ENCODE results near the gene TMEM97.

Gene TMEM97

DNA sequence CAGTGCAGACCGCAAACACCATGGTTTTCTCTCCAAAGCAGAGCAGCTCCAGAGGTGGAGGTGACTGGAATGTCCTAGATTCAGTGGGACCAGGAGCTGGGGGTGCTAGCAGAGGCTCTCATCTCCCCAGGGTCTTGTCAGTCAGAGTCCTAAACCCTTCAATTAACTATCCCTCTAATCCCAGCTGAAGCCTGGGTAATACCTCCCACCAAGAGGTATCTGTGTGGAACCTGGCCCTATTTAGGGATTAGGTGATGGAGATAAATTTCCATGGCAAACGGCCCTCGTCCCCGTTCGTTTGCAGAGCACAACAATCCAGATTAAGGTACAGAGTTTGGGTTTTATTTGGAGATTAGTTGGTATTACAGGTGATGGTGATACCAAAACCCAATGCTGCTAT, 44.2 kb downstream of the TMEM97 start:
- H3K9me3 ChIP-seq (ENCODE audit: low read depth, low read length): no peaks in the 10 kb centered on the region
- H3K36me3 ChIP-seq (ENCODE audit: insufficient read depth, low read length): peaks cover 27% of the 10 kb centered on the region
- DNase-seq (ENCODE audit: low read depth, low spot score): no peak
- no peak overlapping the region for H3K9ac ChIP-seq (ENCODE audit: insufficient read length)
- H3K27ac ChIP-seq: no peak overlapping the region
- H3K4me3 ChIP-seq: no peak overlapping the region
- TF ChIP-seq POLR2AphosphoS5 (IDR thresholded peaks at IDR 0.05; ENCODE audit: borderline replicate concordance, low read depth, low read length) (no peak), EZH2 (IDR thresholded peaks at IDR 0.05) (no peak), FOXP2 (optimal IDR thresholded peaks at IDR 0.05; ENCODE audit: control extremely low read depth, extremely low read length, insufficient read depth) (no peak)

DNA sequence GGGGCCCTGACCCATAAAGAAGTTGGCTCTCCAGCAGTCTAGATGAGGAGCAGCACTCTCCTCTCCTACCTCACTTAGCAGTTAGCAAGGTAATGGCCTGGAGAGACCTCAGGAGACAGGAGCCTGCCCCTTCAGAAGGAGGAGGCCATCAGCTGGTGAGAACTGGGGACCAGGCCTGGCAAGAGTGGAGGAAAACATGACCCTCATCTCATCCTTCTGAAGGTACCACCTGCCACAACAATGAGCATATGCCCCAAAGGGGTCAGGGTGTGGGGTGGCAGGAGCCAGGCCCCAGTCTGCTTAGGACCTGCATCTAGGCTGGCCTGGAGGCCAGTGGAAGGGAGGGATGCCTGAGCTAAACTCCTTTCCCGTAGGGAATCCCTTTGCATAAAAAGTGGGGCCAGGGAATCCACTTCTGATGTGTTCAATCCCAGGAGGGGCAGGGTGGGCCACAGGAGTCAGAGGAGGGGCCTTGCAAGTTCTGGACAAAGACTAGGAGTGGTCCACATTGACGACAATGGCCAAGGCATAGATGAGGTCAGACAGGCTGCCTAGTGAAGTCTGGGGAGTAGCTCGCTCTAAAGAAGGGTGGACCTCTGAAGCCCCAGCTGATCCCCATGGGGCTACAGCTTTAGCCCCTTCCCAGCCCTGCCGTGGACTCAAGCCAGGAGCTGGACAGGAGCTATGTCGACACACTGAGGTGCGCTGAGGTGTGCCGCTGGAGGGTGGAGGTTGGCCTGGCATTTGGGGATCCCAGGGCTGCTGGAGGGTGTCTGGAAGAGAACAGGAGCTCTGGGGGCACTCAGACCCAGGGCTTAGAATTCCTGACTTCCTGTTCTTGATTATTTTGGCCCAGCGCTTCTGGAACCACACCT, 45.0 kb downstream of the TMEM97 start:
- no peak overlapping the region for H3K27ac ChIP-seq
- H3K9me3 ChIP-seq (ENCODE audit: low read depth, low read length): no peaks in the 10 kb centered on the region
- DNase-seq (ENCODE audit: low read depth, low spot score): no peak
- H3K36me3 ChIP-seq (ENCODE audit: insufficient read depth, low read length): peaks cover 27% of the 10 kb centered on the region
- no peak overlapping the region for H3K4me3 ChIP-seq
- no peak overlapping the region for H3K9ac ChIP-seq (ENCODE audit: insufficient read length)
- TF ChIP-seq EZH2 (IDR thresholded peaks at IDR 0.05) (no peak), FOXP2 (optimal IDR thresholded peaks at IDR 0.05; ENCODE audit: control extremely low read depth, extremely low read length, insufficient read depth) (no peak), POLR2AphosphoS5 (IDR thresholded peaks at IDR 0.05; ENCODE audit: borderline replicate concordance, low read depth, low read length) (no peak)

DNA sequence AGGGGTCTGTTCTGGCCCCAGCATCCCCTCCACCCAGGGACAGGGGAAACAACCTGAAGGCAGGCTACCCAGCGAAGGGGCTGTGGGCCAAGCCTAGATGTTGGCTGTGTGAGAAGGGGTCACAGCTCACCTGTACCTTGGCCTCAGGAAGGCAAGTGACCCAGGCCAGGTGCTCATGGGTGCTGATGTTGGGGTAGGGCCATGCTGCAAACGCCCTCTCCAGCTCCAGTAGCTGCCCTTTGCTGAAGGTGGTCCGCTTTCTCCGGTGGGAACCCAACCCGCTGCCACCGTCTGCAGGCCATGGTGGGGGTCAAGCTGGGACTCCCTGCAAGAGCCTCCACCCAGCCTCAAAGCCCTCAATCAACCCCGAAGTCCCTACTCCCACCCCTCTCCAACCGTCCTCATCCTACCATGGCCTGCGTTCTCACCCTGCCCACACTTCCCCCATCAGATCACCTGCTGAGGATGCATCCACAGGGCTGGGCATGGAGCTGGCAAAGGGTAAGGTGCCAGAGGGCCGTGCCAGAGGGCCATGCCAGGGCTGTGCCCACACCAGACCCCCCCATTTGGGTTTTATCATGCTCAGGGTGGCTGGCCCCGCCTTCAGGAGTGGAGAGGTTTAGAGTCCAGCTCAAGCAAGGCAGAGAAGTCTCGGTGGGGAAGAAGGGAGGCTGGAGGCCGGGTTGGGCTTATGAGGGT, 45.8 kb downstream of the TMEM97 start, which contains the start of gene SEBOX:
TSS of gene SEBOX (minus strand) at position 535 of the 699 bp plus-strand sequence. CDS start at position 487, 48 bp downstream.
- Histone ChIP-seq H3K9me3 (ENCODE audit: low read depth, low read length) (no peaks in the 10 kb centered on the region), H3K27ac (no peak within 1 kb of the TSS), H3K9ac (ENCODE audit: insufficient read length) (no peak within 1 kb of the TSS), H3K4me3 (no peak within 1 kb of the TSS), H3K36me3 (ENCODE audit: insufficient read depth, low read length) (peaks cover 21% of the 10 kb centered on the region)
- TF ChIP-seq POLR2AphosphoS5 (IDR thresholded peaks at IDR 0.05; ENCODE audit: borderline replicate concordance, low read depth, low read length) (no peak), FOXP2 (optimal IDR thresholded peaks at IDR 0.05; ENCODE audit: control extremely low read depth, extremely low read length, insufficient read depth) (no peak)
- DNase-seq (ENCODE audit: low read depth, low spot score): no peak

DNA sequence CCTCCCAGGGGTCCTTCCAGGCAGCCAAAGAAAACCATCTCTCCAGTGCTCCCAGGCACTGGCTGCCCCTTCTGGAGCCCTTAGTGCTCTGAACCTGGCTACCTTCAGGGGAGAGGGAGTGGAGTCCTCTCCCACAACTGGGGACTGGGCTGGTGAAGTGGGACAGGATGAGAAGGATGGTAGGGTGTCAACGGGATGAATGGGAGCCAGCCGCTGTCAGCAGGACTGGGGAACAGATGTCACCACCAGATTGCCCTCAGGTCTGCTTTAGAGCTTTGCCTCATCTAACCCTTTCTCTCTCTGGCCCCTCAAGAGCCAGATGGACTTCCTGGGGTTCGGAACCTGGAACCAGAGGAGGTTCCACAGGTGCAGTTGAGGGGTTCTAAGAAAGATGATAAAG, 46.5 kb downstream of the TMEM97 start:
- TF ChIP-seq POLR2AphosphoS5 (IDR thresholded peaks at IDR 0.05; ENCODE audit: borderline replicate concordance, low read depth, low read length) (no peak), EZH2 (IDR thresholded peaks at IDR 0.05) (no peak), FOXP2 (optimal IDR thresholded peaks at IDR 0.05; ENCODE audit: control extremely low read depth, extremely low read length, insufficient read depth) (no peak)
- Histone ChIP-seq H3K9ac (ENCODE audit: insufficient read length) (no peak overlapping the region), H3K4me3 (no peak overlapping the region), H3K9me3 (ENCODE audit: low read depth, low read length) (no peaks in the 10 kb centered on the region), H3K36me3 (ENCODE audit: insufficient read depth, low read length) (peaks cover 15% of the 10 kb centered on the region), H3K27ac (no peak overlapping the region)
- DNase-seq (ENCODE audit: low read depth, low spot score): no peak

DNA sequence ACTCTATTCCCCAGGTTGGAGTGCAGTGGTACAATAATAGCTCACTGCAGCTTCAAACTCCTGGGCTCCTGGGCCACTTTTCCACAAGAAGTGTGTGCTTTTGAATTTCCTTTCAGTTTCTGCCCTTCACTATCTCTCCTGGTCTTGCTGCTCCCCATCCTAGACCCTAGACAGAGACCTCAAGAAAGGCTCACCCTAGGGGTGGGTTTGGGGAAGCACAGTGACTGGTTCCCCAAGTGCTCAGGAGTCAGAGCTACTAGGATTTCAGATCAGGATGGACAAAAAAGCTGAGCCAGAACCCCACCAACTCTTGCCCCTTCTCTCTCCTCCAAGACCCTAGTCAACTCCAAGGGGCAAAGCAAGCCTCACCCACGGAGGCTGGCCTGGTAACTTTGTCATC, 47.6 kb downstream of the TMEM97 start:
- no peak overlapping the region for H3K4me3 ChIP-seq
- no peaks in the 10 kb centered on the region for H3K9me3 ChIP-seq (ENCODE audit: low read depth, low read length)
- peaks cover 4% of the 10 kb centered on the region; the same call in 1 of the 2 replicates for H3K36me3 ChIP-seq (ENCODE audit: insufficient read depth, low read length)
- no peak overlapping the region for H3K27ac ChIP-seq
- no peak for TF ChIP-seq FOXP2 (optimal IDR thresholded peaks at IDR 0.05; ENCODE audit: control extremely low read depth, extremely low read length, insufficient read depth)
- TF ChIP-seq POLR2AphosphoS5 (IDR thresholded peaks at IDR 0.05; ENCODE audit: borderline replicate concordance, low read depth, low read length): no peak
- TF ChIP-seq EZH2 (IDR thresholded peaks at IDR 0.05): no peak
- no peak for DNase-seq (ENCODE audit: low read depth, low spot score)
- H3K9ac ChIP-seq (ENCODE audit: insufficient read length): no peak overlapping the region

DNA sequence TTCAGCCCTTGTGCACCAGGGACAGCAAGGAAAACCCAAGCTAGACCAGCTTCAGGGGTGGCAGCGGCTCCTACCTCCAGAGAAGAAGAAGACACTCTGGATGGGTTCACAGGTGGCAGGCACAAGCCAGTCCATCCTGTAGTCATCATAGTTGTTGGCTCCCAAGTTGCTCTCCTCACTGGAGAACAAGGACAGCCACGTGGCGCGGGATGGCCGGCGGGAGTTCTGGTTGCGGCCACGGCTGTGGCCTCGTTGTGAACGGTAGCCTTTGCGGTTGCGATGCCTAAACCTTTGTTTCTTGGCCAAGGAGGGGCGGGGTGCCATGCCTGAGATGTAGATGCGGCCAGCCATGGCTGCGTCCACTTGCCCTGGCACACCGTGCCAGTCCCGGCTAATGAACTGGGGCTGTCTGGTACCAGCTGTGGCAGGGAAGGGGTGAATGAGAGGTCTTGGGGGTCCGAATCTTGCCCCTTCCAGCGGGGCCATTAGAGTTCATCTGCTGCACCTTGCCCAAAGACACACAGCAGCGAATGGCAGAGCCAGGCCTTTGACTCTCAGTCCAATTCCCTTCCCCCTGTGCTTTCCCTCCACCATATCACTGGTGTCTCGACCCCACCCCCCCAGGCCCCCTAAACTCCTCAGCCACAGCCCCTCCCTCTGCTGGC, 48.8 kb downstream of the TMEM97 start:
- peaks cover 2% of the 10 kb centered on the region; the same call in 1 of the 2 replicates for H3K36me3 ChIP-seq (ENCODE audit: insufficient read depth, low read length)
- no peak overlapping the region for H3K4me3 ChIP-seq
- no peak for DNase-seq (ENCODE audit: low read depth, low spot score)
- TF ChIP-seq EZH2 (IDR thresholded peaks at IDR 0.05): no peak
- no peak for TF ChIP-seq POLR2AphosphoS5 (IDR thresholded peaks at IDR 0.05; ENCODE audit: borderline replicate concordance, low read depth, low read length)
- no peak for TF ChIP-seq FOXP2 (optimal IDR thresholded peaks at IDR 0.05; ENCODE audit: control extremely low read depth, extremely low read length, insufficient read depth)
- no peak overlapping the region for H3K9ac ChIP-seq (ENCODE audit: insufficient read length)
- H3K9me3 ChIP-seq (ENCODE audit: low read depth, low read length): no peaks in the 10 kb centered on the region
- H3K27ac ChIP-seq: no peak overlapping the region

DNA sequence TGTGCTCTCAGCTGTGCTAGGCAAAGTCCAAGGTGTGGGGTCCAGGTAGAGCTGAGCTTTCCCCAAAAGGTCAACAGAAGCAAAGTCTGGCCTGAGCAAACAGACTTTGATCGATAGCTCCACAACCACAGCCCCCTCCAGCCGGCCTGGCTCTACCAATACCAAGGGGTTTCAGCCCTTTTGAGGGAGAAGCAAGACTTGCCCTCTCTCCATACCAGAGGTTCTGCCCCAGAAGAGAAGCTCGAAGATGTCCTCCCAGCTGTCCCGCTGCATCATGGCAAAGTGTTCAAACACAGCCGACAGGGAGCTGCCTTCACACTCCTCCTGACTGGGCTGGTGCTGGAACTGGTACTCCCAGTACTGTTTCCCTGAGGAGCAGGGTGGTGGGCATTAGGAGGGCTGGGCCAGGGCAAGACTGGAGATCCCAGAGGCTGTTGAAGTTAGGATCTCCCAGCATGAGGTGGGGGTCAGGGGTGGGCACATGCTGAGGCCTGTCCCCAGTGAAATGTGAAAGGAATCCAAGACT, 49.4 kb downstream of the TMEM97 start:
- H3K9me3 ChIP-seq (ENCODE audit: low read depth, low read length): no peaks in the 10 kb centered on the region
- TF ChIP-seq FOXP2 (optimal IDR thresholded peaks at IDR 0.05; ENCODE audit: control extremely low read depth, extremely low read length, insufficient read depth) (no peak), EZH2 (IDR thresholded peaks at IDR 0.05) (no peak), POLR2AphosphoS5 (IDR thresholded peaks at IDR 0.05; ENCODE audit: borderline replicate concordance, low read depth, low read length) (no peak)
- H3K4me3 ChIP-seq: no peak overlapping the region
- no peak overlapping the region for H3K27ac ChIP-seq
- H3K36me3 ChIP-seq (ENCODE audit: insufficient read depth, low read length): peaks cover 2% of the 10 kb centered on the region; the same call in 1 of the 2 replicates
- DNase-seq (ENCODE audit: low read depth, low spot score): no peak
- H3K9ac ChIP-seq (ENCODE audit: insufficient read length): no peak overlapping the region

Data from SK-N-MC (cell line).